ENCODE results near the gene YTHDC2.

The YTHDC2 gene

DNA sequence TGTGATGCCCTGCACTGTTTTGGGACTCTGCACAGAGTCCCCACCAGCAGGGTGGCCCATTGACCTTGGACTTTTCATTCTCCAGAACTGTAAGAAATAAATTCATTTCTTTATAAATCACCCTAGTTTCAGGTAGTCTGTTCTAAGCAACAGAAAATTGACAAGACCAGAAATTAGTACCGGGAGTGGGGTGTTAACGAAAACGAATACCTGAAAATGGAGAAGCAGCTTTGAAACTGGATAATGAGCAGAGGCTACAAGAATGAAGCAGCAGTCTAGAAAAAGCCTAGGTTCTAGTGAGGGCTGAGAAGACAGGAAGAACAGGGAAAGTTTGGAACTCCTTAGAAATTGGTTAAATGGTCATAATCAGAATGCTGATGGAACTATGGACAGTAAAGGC lies 23.2 kb upstream of the YTHDC2 start:
- no peak for DNase-seq (ENCODE audit: low read depth in 1 of 2, low spot score in 1 of 2)
- Histone ChIP-seq H3K27me3 (ENCODE audit: insufficient read depth, poor library complexity, severe bottlenecking) (peaks cover 10% of the 10 kb centered on the region), H3K4me3 (replicated peaks; ENCODE audit: insufficient read depth, low read length) (no peak overlapping the region), H3K27ac (replicated peaks) (no peak overlapping the region)
- TF ChIP-seq GABPA (IDR thresholded peaks at IDR 0.05; ENCODE audit: low read depth) (no peak), POLR2AphosphoS5 (IDR thresholded peaks at IDR 0.05; ENCODE audit: low read depth) (no peak), SPI1 (IDR thresholded peaks at IDR 0.05; ENCODE audit: borderline replicate concordance, low read depth) (no peak)
- TF ChIP-seq, protein P1, sequence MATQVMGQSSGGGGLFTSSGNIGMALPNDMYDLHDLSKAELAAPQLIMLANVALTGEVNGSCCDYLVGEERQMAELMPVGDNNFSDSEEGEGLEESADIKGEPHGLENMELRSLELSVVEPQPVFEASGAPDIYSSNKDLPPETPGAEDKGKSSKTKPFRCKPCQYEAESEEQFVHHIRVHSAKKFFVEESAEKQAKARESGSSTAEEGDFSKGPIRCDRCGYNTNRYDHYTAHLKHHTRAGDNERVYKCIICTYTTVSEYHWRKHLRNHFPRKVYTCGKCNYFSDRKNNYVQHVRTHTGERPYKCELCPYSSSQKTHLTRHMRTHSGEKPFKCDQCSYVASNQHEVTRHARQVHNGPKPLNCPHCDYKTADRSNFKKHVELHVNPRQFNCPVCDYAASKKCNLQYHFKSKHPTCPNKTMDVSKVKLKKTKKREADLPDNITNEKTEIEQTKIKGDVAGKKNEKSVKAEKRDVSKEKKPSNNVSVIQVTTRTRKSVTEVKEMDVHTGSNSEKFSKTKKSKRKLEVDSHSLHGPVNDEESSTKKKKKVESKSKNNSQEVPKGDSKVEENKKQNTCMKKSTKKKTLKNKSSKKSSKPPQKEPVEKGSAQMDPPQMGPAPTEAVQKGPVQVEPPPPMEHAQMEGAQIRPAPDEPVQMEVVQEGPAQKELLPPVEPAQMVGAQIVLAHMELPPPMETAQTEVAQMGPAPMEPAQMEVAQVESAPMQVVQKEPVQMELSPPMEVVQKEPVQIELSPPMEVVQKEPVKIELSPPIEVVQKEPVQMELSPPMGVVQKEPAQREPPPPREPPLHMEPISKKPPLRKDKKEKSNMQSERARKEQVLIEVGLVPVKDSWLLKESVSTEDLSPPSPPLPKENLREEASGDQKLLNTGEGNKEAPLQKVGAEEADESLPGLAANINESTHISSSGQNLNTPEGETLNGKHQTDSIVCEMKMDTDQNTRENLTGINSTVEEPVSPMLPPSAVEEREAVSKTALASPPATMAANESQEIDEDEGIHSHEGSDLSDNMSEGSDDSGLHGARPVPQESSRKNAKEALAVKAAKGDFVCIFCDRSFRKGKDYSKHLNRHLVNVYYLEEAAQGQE (IDR thresholded peaks at IDR 0.05; ENCODE audit: insufficient replicate concordance, low read depth): no peak
- TF ChIP-seq, protein P2, sequence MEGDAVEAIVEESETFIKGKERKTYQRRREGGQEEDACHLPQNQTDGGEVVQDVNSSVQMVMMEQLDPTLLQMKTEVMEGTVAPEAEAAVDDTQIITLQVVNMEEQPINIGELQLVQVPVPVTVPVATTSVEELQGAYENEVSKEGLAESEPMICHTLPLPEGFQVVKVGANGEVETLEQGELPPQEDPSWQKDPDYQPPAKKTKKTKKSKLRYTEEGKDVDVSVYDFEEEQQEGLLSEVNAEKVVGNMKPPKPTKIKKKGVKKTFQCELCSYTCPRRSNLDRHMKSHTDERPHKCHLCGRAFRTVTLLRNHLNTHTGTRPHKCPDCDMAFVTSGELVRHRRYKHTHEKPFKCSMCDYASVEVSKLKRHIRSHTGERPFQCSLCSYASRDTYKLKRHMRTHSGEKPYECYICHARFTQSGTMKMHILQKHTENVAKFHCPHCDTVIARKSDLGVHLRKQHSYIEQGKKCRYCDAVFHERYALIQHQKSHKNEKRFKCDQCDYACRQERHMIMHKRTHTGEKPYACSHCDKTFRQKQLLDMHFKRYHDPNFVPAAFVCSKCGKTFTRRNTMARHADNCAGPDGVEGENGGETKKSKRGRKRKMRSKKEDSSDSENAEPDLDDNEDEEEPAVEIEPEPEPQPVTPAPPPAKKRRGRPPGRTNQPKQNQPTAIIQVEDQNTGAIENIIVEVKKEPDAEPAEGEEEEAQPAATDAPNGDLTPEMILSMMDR (IDR thresholded peaks at IDR 0.05; ENCODE audit: insufficient read depth, low read length): no peak

DNA sequence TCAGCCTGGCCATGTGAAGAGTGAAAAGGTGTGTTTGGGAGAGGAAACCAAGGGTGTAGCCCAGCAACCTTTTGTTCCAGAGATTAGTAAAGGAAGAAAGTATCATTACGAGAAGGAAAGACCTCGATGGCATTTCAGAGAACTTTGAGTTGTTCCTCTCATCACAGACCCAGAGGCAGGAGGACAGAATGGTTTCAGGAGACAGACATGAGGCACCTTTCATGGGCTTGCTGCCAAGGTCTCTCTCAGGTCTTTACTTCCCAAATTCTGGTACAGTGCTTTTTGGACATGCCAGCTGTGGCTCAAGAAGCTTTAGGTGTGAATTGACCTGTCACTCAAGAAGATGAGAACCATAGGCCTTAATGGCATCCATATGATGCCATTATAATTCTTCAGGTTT lies 22.5 kb upstream of the YTHDC2 start:
- H3K4me3 ChIP-seq (replicated peaks; ENCODE audit: insufficient read depth, low read length): no peak overlapping the region
- no peak overlapping the region for H3K27ac ChIP-seq (replicated peaks)
- peaks cover 10% of the 10 kb centered on the region for H3K27me3 ChIP-seq (ENCODE audit: insufficient read depth, poor library complexity, severe bottlenecking)
- no peak for DNase-seq (ENCODE audit: low read depth in 1 of 2, low spot score in 1 of 2)
- no peak for TF ChIP-seq SPI1 (IDR thresholded peaks at IDR 0.05; ENCODE audit: borderline replicate concordance, low read depth)
- TF ChIP-seq POLR2AphosphoS5 (IDR thresholded peaks at IDR 0.05; ENCODE audit: low read depth): no peak
- TF ChIP-seq, protein P1 (IDR thresholded peaks at IDR 0.05; ENCODE audit: insufficient replicate concordance, low read depth): no peak
- no peak for TF ChIP-seq GABPA (IDR thresholded peaks at IDR 0.05; ENCODE audit: low read depth)
- TF ChIP-seq, protein P2 (IDR thresholded peaks at IDR 0.05; ENCODE audit: insufficient read depth, low read length): no peak

DNA sequence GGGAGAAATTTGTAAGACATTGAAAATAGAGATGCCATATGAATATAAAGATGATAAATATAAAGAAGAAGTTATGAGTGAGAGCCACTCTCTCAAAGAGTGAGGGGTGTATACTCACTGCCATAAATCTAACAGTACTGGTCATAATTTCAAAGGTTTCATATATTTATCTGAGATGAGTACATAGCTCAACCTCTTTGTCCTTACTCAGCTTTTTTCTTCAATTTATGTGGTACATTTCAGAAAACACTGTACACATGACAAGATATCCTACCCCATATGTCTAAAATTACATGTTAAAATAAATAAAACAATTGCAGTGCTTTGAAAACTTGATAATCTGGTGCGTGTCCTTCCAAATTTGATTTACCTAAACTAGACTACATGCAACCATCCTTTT lies 20.0 kb upstream of the YTHDC2 start:
- no peak for DNase-seq (ENCODE audit: low read depth in 1 of 2, low spot score in 1 of 2)
- peaks cover 4% of the 10 kb centered on the region for H3K27me3 ChIP-seq (ENCODE audit: insufficient read depth, poor library complexity, severe bottlenecking)
- TF ChIP-seq, protein P1 (IDR thresholded peaks at IDR 0.05; ENCODE audit: insufficient replicate concordance, low read depth): no peak
- TF ChIP-seq SPI1 (IDR thresholded peaks at IDR 0.05; ENCODE audit: borderline replicate concordance, low read depth) (no peak), GABPA (IDR thresholded peaks at IDR 0.05; ENCODE audit: low read depth) (no peak), POLR2AphosphoS5 (IDR thresholded peaks at IDR 0.05; ENCODE audit: low read depth) (no peak)
- TF ChIP-seq, protein P2 (IDR thresholded peaks at IDR 0.05; ENCODE audit: insufficient read depth, low read length): no peak
- no peak overlapping the region for H3K27ac ChIP-seq (replicated peaks)
- no peak overlapping the region for H3K4me3 ChIP-seq (replicated peaks; ENCODE audit: insufficient read depth, low read length)
